ENCODE data around the gene CRIP3. TPM values are rescaled to one million over a fixed set of nuclear protein-coding genes. Genes with fewer than 3 reads are reported as not detected.

CRIP3 gene
- total and polyA plus RNA-seq, 2 of the 4 experiments (the other 2 are of a cell fraction) = not detected

DNA sequence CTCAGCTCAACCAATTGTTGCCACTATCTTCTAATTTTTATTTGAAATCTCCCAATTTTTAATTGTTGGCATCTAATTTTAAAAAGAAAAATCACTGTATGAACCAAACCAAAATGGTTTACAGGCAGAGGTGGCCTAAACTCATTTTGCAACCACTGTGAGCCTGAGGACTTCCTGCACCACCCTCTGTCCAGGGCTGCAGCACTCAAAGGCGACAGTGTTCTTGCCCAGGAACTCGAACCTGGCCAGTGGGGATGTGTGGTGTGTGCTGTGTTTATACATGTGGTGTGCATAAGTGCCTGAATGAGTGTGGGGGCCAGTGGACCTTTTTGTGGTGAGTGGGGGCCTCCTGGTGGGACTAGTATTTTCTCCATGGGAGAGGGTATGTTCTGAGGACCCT, 34.9 kb downstream of the CRIP3 start:
- Histone ChIP-seq H3K56ac (ENCODE audit: extremely low read depth, insufficient read depth, low read length) (no peak overlapping the region), H2AFZ (replicated peaks; ENCODE audit: low read length, poor library complexity) (no peak overlapping the region), H2BK120ac (ENCODE audit: low read depth, low read length) (no peak overlapping the region), H3K4me1 (ENCODE audit: control insufficient read depth, insufficient read depth, low read length) (peaks cover 10% of the 10 kb centered on the region), H3K4ac (ENCODE audit: low read depth, low read length) (no peak overlapping the region), H4K8ac (ENCODE audit: low read depth in 2 of 2, low read length in 2 of 2) (no peak overlapping the region), H3K27me3 (ENCODE audit: control insufficient read depth, insufficient read depth, low read length) (peaks cover 61% of the 10 kb centered on the region), H2BK15ac (ENCODE audit: low read depth, low read length) (no peak overlapping the region), H3K79me1 (ENCODE audit: low read depth in 1 of 2, low read length in 2 of 2) (no peaks in the 10 kb centered on the region), H3K14ac (replicated peaks; ENCODE audit: low read depth, low read length) (no peak overlapping the region), H3K9ac (ENCODE audit: low read depth, low read length) (no peak overlapping the region), H3K9me1 (ENCODE audit: insufficient read depth, low read length) (peaks cover 8% of the 10 kb centered on the region; the same call in 1 of the 2 replicates), H3K23ac (ENCODE audit: low read depth, low read length) (no peak overlapping the region), H3K4me3 (ENCODE audit: insufficient read depth, low read depth, low read length) (no peak overlapping the region), H2BK20ac (ENCODE audit: low read depth, low read length) (no peak overlapping the region), H2AK9ac (replicated peaks; ENCODE audit: low read depth, low read length, poor library complexity) (no peak overlapping the region), H3K27ac (ENCODE audit: insufficient read depth, low read length) (no peak overlapping the region), H4K20me1 (ENCODE audit: insufficient read depth, low read length) (no peaks in the 10 kb centered on the region; the same call in 1 of the 2 replicates), H3K9me3 (ENCODE audit: control insufficient read depth, insufficient read depth, low read length) (no peaks in the 10 kb centered on the region), H4K5ac (ENCODE audit: low read depth, low read length) (no peak overlapping the region), H3K4me2 (ENCODE audit: low read depth, low read length) (no peak overlapping the region), H2BK5ac (ENCODE audit: low read depth, low read length, poor library complexity, severe bottlenecking) (no peak overlapping the region), H3K18ac (ENCODE audit: low read depth, low read length) (no peak overlapping the region), H3K36me3 (ENCODE audit: control insufficient read depth, insufficient read depth, low read length) (no peaks in the 10 kb centered on the region), H2AK5ac (ENCODE audit: low read depth, low read length) (no peak overlapping the region), H4K91ac (ENCODE audit: insufficient read depth, low read depth, low read length) (no peak overlapping the region)
- WGBS, 2 experiments (ENCODE audit: extremely low coverage in 2 of 2, insufficient read length in 1 of 2) = no CpG with 5 or more reads among the region's 2 CpGs
- in situ Hi-C loops (cut with MboI; ENCODE audit: low sequenced_read_pairs) (no loop called here), dilution Hi-C loops (cut with HindIII; ENCODE audit: low sequenced_read_pairs, unreplicated experiment) (no loop called here), intact Hi-C loops (cut with micrococcal nuclease) (no loop called here)
- no TSS peak for BruUV-seq (replicated peaks)
- CTCF ChIA-PET = no interaction called here
- no peak for DNase-seq
- POLR2A ChIA-PET (ENCODE audit: unreplicated experiment) = no interaction called here
- no peak for TF ChIP-seq MAZ (IDR thresholded peaks at IDR 0.05; ENCODE audit: borderline replicate concordance, low read depth, low read length)
- TF ChIP-seq CHD1 (IDR thresholded peaks at IDR 0.05; ENCODE audit: low read depth, low read length) = no peak
- TF ChIP-seq NFE2L2 (IDR thresholded peaks at IDR 0.05; ENCODE audit: low read depth, low read length) = no peak
- no peak for TF ChIP-seq POLR2A (IDR thresholded peaks at IDR 0.05; ENCODE audit: low read depth, low read length)
- no peak for TF ChIP-seq MXI1 (IDR thresholded peaks at IDR 0.05; ENCODE audit: borderline replicate concordance, low read depth, low read length)
- TF ChIP-seq RAD21 (IDR thresholded peaks at IDR 0.05; ENCODE audit: low read length) = no peak
- TF ChIP-seq, protein P1, sequence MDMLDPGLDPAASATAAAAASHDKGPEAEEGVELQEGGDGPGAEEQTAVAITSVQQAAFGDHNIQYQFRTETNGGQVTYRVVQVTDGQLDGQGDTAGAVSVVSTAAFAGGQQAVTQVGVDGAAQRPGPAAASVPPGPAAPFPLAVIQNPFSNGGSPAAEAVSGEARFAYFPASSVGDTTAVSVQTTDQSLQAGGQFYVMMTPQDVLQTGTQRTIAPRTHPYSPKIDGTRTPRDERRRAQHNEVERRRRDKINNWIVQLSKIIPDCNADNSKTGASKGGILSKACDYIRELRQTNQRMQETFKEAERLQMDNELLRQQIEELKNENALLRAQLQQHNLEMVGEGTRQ (IDR thresholded peaks at IDR 0.05; ENCODE audit: low read depth, low read length) = no peak
- no peak for TF ChIP-seq BHLHE40 (IDR thresholded peaks at IDR 0.05; ENCODE audit: low read depth, low read length)
- no peak for TF ChIP-seq CEBPB (IDR thresholded peaks at IDR 0.05; ENCODE audit: low read depth, low read length)
- ATAC-seq (ENCODE audit: low read depth) = no peak

Data from IMR-90 (cell line).